Fibroblast of skin of right quadriceps (primary cell): ENCODE data around the gene TRAK1.
A peak's percentile ranks its signal among the peaks of the same experiment; 100 is the strongest.

Experiments
- DNase-seq: peaks from one replicate; pipeline ENCODE4 v3.0.0-alpha.2; 2013

The TRAK1 gene

DNA sequence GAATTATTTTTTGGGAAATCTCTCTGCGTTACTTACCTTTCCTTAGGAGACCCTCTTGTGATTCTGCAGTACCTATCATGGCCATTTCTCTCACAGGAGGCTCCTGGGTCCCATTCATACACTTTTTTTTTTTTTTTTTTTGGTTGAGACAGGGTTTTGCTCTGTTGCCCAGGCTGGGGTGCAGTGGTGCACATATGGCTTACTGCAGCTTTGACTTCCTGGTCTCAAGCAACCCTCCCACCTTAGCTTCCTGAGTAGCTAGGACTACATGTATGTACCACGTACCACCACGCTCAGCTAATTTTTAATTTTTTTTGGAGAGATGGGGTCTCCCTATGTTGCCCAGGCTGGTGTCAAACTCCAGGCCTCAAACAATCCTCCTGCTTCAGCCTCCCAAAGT lies 36.1 kb downstream of the TRAK1 start:
- DNase-seq: no peak

DNA sequence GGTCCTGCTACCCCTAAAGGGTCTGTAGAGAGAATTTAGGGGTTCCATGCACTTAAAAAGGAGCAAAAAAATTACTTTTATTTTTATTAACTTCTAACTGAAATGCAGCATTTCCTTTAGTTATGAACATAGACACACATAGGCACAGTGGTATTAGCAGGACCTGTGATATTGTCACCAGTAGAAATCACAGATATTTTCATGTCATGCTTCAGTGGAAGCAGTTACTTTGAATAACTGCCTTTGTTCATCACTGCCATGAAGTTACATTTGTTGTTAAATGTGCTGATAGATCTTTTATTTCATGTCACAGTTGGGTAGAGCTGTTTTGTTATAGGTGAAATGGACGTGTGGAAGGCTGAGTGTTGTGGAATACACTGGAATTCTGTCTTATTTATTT lies 37.4 kb downstream of the TRAK1 start:
- no peak for DNase-seq

DNA sequence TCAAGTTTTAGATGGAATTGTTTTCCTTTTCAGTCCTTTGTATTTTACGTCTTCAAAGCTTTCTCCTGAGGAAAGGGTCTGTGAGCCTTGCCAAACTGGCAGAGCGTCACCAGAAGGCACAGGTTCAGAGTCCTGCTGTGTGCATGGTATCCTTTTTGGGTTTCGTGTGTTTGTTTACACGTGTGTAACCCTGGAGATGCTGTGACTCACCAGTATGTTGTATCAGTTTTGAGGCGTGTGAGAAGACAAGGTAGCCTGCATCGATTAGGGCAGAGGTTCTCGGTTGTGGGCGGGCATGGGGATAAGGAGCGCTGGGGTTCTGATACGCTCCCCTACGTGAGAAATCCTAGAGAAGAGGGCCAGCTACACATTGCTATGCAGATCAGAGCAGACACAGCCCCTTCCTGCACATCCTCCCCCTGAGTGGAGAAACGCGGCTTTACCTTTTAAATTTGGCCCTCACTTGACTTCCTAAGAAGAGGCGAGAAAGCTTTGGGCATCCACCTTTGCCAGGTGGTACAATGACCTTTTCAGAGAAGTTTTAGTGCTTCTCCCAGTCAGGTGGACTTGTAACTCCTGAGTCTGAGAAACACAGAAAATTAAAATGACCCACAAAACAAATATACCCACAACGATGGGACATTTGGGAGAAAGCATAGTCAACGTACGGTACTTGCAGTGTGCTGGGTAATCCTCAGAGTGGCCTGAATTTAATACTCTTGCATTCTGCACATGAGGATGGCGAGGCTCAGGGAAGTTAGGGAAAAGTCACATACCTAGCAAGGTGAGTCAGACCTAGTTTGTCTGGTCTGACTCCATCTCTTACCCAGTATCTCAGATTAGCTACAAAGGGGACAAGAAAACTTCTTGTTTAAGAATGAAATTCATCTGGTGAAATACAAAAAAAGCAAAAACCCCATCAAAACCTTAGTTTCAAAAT lies 38.1 kb downstream of the TRAK1 start:
- no peak for DNase-seq

DNA sequence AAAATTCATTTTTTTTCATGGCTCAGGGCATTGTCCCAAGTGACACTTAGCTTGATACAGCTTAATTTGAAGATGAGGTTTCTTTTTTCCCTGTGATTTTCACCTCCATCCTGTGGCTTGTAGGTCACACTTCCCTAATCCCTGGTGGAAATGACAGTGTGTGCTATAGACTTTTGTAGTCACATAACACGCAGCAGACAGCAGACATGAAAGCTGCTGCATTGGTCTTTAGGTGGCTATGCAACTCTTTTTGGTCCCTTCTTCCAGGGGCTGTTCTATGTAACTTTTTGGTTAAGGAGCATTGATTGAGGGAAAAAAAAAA lies 38.8 kb downstream of the TRAK1 start:
- no peak for DNase-seq

DNA sequence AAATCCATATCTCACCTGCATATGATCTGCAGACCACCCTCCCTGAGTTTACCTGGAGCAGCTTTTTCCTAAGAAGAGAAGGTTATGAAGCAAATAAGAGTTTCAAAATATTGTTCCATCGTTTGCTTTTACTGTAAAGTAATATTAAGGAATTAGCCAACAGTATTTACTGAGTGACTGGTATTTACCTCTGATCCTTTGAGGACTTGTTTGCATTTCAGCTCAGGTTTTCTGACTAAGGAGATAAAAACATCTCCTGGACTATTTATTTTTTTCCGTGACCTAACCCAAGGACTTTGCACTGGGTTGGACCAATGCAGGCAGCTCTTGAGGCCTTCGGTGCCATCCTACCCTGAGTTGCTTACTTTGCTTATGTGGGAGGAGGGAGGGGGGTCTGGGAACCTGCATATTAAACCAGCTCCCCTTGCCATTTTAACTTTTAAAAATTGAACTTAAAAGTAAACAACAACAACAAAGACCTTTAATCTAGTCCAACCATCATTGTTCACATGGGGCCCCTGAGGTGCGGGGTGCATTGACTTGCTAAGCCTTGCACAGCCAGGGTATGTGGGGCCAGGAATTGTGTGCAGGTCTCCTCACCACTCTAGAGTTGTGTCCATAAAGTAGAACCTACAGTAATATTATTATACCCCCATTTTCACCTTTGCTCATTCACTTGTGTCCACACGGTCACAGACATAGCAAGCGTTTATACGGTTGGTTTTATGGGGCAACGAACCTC lies 39.3 kb downstream of the TRAK1 start:
- DNase-seq: no peak

DNA sequence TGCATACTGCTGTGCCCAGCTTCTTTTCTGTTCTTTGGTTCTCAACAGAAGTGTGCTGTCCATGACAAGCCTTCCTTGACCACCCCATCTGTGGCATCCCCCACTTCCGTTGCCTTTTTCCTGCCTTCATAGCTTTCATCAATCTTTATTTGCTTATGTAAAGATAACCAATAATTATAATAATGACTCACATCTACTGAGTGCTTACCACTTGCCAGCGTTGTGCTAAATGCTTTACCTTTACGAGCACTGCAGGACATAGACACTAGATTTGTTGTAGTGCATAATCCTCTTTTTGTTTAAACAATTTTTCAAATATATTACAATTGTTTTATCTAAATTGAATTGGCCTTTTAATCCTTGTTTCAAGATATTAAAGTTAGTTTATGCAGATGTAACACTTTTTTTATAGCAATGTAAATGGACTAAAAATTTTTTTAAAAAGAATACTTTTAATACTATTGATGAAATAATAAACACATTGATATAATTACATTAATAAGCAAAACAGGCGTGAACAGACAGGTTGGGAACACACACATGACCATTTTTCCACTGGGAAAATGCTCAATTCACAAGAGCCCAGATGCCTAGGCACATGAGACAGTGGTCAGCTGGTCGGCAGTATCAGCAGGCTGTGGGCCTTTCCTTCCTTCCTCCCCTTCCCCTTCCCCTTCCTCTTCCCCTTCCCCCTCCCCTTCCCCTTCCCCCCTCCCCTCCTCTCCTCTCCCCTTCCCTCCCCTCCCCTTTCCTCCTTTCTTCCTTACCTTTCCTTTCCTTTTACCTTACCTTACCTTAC lies 42.5 kb downstream of the TRAK1 start:
- DNase-seq: no peak

DNA sequence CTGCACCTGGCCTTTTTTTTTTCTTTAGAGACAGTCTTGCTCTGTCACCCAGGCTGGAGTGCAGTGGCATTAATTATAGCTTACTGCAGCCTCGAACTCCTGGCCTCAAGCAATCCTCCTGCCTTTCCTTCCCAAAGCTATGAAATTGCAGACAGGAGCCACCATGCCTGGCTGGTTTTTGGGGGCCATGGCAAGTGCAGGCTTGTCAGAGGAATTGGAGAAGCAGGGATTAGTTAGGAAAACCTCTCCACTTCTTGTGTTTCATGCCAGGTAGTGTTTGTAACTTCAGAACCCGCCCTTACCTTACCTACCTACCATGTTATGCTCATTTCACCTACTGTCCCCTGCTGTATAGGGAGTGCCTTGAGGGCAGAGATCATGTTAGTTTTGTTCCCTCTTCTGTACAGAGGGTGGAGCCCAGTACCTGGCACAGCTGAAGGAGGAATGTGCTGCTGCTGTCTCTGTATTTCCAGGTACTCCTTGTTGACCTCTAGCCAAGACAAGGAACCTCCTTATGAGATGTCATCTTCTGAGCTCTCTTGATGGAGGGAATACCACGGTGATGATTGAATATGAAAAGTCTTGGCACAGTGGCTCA lies 43.8 kb downstream of the TRAK1 start:
- DNase-seq: no peak

DNA sequence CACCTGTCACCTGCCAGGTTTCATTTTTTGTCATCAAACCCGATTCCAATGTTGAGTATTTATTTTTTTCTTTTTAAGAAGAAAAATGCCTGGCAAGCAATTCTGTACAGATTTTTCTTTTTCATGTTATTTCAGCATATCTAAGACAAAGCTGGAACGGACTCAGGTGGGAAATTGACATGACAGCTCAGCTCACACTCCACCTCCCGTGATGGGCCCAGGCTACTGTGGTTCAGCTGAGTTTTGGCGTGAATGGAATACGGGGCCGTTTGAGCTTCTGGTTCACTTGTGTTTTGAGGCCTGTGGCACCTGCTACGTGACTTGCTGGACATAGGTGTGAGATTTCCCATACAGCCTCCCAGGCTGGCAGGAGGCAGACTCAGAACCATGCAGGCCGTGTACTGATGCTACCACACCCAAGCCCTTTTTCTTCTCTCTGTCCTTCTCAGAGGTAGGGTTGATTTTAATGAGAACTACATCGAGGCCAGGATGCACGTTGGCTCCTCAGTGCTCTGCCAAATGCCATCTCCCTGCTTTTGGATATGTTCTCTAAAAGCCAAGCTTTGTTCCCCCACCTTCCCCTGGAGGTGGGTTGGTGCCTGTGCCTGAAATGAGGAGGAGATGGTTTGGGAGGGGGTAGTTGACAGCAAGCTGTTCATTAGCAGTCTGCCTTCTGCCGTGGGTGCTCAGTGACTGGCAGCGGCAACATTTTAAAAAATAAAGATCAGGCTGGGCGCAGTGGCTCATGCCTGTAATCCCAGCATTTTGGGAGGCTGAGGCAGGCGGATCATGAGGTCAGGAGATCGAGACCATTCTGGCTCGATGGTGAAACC lies 48.7 kb downstream of the TRAK1 start:
- DNase-seq: no peak

DNA sequence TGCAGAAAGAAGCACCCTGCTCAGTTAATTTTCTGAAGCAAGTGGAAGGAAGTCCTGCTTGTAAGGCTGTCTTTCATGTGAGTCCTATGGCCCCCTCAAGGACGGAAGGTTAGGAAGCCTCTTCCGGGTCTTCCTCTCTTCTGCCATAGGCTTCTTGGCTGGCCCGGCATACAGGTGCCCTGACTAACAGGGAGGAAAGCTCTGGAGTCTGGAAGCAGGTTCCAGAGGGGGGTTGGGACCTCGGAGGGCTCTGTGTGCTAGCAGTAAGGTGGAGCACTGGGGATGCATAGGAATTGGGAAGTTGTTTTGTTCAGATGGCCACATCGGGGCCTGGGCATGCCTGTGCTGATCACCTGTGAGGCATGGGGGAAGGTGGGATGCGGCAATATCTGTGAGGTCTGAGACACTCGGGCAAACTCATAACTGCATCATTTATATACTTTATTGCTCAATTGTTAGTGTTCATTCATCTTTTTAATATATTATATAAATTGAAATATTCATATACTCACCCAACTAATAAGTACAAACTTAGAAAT lies 49.6 kb downstream of the TRAK1 start:
- no peak for DNase-seq

DNA sequence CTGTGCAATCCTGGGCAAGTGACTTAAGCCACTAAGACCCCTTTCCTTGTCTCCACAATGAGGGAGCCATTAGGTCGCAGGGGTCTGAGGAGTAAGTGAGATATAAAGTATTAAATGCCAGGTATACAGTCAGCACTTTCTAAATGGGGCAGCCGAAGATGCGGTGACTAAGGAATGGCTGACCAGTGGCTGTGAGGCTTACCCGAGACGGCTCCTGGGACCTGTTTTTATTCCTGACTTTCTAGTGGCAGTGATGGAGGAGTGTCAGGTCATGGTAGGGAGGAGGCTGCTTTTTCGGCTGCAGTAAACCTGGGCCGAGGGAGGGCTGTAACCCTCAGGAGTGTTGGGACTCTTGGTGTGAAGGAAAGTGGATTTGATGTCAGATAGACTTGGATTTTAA lies 52.3 kb downstream of the TRAK1 start:
- no peak for DNase-seq

DNA sequence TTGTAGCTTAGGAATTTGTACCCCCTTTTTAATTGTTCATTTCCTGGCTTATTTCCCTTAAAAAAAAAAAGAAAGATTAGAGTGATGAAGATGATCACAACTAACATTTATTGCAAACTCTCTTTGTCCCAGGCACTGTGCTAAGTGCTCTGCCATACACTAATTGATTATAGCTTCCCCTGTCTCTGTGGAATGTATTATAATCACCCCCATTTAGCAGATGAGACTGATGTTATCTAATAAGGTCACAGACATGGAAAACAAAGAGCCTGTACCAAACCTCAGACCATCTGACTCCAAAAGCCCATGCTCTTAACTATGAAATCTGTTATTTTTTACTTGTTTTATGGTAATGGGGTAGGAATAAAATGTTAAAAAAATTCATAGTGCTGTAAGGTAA lies 53.1 kb downstream of the TRAK1 start:
- no peak for DNase-seq

DNA sequence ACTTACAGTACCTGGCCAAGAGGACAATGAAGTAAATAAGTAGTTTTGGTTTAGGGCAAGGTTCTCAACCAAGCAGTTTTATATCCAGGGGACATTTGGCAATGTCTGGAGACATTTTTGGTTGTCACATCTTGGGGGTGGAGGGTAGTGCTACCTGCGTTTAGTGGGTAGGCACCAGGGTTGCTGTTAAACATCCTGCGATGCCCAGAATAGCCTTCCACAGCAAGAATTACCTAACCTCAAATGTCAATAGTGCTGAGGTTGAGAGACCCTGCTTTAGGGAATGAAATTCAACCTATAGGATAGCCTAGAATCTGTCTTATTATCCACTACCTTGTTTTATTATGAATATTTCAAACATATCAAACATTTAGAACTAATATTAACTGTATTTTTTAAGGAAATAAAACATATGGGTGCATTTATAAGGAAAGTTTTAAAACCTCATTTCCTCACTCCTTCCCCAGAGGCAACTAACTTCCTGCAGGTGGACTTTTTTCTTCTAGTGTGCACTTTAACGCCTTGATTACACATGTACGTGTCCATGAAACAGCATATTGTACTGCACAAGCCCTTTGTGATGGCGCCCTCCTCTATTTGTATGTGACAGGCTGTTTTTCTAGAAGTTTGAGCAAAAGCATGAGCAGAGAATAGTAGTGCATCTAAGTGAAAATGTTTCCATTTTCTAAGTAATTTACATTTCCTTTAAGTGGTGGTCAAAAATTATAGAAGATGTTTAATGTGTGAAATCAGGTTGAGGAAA lies 57.1 kb downstream of the TRAK1 start:
- no peak for DNase-seq

DNA sequence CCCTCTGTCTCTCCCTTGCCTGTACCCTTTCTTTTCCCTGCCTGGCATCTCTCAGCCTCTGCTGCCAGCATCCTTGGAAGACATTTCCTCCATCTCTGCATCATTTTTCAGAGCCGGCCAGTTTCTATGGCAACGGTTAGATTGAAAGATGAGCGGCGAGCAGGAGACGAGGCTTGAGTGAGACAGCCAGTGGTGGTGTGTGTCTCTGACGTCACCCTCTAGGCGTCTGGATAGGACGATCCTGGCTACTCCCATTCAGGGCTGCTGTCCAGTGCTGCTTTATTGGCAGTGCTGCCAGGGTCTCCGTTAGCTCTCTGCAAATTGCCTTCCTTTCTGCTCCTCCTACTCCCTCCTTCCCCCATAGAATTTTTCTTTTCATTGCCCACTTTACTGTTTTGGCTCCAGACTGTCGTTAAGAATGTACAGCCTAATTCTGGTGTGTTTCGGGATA lies 57.9 kb downstream of the TRAK1 start:
- DNase-seq: peak; percentile 74

DNA sequence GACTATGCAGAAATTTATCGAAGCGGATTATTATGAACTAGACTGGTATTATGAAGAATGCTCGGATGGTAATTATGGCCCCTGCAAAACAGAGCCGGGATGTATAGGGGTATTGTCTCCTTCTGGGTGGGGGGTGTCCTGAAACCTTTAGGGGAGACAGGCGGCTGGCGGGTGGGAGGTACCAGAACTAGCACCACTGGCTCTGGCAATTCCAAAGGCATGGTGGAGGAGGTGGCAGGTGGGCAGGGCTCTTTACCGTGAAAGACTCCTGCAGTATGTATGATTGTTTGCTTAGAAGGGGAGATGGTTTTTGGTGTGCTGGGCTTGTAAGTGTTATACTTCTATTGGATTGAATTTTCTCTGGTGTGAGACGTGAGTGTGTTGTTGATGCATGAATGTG lies 58.4 kb downstream of the TRAK1 start:
- no peak for DNase-seq

DNA sequence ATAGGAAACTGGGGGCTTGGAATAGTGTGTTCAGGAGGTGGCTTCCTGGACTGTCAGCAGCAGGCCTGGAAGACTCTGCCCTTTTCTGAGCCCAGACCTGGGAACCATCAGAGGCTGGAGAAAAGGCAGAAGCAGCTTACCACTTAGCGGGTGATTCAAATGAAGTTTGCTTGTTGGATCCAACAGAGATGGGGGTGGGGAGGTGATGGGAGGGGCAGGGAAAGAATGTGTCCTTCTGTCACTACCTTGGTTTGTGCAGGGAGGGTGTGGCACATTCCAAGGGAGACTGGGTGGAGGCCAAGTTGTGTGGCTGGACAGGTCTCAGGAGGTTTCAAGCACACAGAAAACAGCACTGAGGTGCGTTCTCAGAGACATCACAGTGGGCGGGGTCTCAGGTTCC lies 58.8 kb downstream of the TRAK1 start:
- DNase-seq: no peak

DNA sequence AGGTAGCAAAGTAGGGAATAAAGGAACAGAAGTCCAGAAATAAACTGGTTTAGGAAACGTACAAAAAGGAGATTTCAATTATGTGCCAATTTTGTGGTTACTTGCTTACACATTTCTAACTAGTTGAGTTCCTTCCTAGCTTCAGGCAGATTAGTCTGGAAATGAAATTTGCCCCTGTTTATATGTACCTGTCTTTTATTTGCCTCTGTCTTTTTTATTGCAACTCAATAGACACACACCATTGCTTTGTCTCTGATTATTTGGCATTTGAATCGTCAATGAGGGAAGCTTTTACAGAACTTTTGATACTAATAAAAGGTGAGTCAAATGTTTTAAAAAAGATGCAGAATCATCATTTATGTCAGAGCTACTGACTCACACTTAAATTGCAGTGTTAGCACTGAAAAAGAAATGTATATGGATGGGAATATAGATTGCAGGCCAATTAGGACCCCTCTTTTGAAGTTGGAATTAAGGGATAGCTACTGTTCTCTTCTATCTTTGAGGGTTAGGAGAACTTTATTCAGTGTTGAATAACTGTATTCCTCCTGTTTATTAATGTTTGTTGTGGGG lies 60.5 kb downstream of the TRAK1 start:
- DNase-seq: no peak

DNA sequence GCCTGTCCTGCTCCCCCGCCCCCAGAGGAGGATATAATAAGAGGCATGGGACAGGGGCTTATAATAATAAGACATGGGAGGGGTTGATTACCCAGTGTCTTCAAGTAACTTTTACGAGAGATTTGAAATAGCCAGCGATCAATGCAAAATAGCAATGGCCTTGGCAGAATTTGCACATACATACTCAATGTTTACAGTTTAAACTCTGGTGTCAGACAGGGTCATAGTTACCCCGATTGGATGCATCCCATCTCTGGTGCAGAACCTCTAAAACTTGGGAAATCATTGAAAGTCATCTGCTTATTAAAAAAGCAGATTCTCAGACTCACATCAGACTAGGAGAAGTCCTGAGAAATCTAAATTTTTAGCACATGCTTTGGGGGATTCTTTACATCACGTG lies 61.0 kb downstream of the TRAK1 start:
- DNase-seq: no peak

DNA sequence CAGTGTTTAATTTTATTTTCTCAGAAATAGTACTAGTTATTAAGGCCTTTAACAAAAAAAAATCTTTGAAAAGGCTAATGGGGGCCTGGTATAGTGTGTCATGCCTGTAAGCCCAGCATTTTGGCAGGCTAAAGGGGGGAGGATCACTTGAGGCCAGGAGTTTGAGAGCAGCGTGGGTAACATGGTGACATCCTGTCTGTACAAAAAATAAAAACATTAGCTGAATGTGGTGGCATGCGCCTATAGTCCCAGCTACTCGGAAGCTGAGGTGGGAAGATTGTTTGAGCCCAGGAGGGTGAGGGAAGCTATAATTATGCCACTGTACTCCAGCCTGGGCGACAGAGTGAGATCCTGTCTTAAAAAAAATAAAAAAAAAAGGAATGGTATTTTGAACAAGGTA lies 61.9 kb downstream of the TRAK1 start:
- no peak for DNase-seq

DNA sequence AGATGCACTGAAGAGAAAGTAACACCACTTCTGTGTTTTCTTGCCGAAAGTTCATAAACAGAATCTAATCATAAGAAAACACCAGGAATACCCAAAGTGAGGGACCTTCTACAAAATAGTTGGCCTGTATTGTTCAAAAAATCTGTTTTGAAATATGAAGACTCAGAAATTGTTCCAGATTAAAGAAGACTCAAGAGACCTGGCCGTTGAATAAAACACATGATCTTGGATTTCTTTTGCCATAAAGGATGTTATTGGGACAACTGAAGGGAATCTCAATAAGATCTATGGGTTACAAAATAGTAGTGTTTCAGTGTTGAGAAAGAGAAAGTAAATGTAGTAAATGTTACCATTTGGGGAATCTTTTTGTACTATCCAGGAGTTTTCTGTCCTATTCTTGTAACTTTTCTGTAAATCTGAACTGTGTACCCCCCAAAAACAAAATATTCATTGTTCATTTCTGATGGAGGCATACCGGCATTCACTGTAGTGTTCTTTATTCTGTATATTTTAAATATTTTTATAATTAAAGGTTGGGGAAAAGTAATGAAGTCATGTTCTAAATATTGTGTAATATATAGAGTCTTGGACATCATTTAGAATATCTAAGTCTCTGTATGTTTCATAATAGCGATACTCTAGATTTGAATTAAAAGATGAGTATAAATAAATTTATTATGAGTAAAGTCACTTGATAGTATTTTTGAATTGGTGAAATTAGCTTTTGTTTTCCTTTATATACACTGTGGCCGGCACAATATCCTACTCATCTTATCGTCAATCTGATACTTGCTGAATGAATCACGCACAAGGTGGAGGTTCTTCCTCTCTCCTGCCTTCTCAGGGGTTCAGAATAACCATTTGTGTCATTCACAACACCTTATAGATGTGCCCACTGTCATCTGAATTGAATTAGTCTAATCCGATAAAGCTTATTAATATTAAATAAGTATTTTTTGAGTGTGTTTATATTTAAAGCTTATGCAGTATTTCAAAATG lies 66.7 kb downstream of the TRAK1 start:
- DNase-seq: no peak
